ENCODE data around the gene SURF2.

DNA sequence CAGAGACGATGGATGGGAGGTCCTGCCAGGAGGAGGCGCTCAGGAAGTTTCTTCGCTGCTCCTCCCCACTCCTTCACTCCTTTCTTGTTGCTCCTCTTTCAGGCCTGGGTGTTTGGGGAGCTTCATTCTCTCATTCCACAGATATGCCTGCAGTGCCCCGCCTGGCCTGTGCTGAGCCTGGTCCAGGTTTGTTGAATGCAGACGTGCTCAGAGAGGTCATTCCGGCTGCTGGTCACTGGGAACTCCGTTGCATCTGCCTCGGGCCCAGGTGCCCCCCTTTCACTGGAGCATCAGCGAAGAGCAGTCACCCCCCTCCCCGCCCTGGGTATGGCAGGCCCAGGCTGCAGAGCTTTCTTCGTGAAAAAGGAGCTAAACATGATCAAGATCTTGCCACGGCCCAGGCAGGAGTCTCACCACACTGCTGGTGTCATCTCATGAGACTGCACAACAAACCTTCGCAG, 35.9 kb upstream of the SURF2 start:
- TF ChIP-seq EZH2 (IDR thresholded peaks at IDR 0.05; ENCODE audit: insufficient read depth, poor library complexity, severe bottlenecking) (no peak), EZH2phosphoT487 (IDR thresholded peaks at IDR 0.05; ENCODE audit: insufficient read depth, low read depth) (no peak)

Data from GM23248 (cell line).